GM15510 (cell line): Measurements from ENCODE around the gene LRRC7.

Source experiments
- POLR2A ChIP-seq: IDR thresholded peaks from 3 replicates; pipeline ENCODE4 v1.6.1; 2011; ENCODE audit warnings: borderline replicate concordance; ENCODE audit not compliant: insufficient read length; ENCODE audit errors: extremely low read depth

The LRRC7 gene

GRCh38 chr1:69985376-69985775, 417.7 kb downstream of the LRRC7 start:
- TF ChIP-seq POLR2A: no peak

- TF ChIP-seq POLR2A: no peak
Observed at GRCh38 chr1:69985901-69986439, 418.2 kb downstream of the LRRC7 start.

- TF ChIP-seq POLR2A: no peak
Observed at GRCh38 chr1:69987881-69988280, 420.2 kb downstream of the LRRC7 start.

- no peak for TF ChIP-seq POLR2A
Observed at GRCh38 chr1:69991644-69992043, 423.9 kb downstream of the LRRC7 start.

GRCh38 chr1:69992594-69992993, 424.9 kb downstream of the LRRC7 start:
- TF ChIP-seq POLR2A: no peak

- TF ChIP-seq POLR2A: no peak
Observed at GRCh38 chr1:69993810-69994209, 426.1 kb downstream of the LRRC7 start.

GRCh38 chr1:69994241-69994640, 426.5 kb downstream of the LRRC7 start:
- no peak for TF ChIP-seq POLR2A

- no peak for TF ChIP-seq POLR2A
Observed at GRCh38 chr1:69998847-69999246, 431.1 kb downstream of the LRRC7 start.

GRCh38 chr1:70003211-70003908, 435.6 kb downstream of the LRRC7 start:
- no peak for TF ChIP-seq POLR2A

GRCh38 chr1:70005386-70006034, 437.8 kb downstream of the LRRC7 start:
- TF ChIP-seq POLR2A: no peak

GRCh38 chr1:70008660-70009059, 440.9 kb downstream of the LRRC7 start:
- TF ChIP-seq POLR2A: no peak

- TF ChIP-seq POLR2A: no peak
Observed at GRCh38 chr1:70017770-70018169, 450.0 kb downstream of the LRRC7 start.

- TF ChIP-seq POLR2A: no peak
Observed at GRCh38 chr1:70024272-70024671, 456.6 kb downstream of the LRRC7 start.

- TF ChIP-seq POLR2A: no peak
Observed at GRCh38 chr1:70025052-70025451, 457.3 kb downstream of the LRRC7 start.

- no peak for TF ChIP-seq POLR2A
Observed at GRCh38 chr1:70025846-70026245, 458.1 kb downstream of the LRRC7 start.

GRCh38 chr1:70033266-70033873, 465.6 kb downstream of the LRRC7 start:
- no peak for TF ChIP-seq POLR2A

GRCh38 chr1:70033936-70034335, 466.2 kb downstream of the LRRC7 start:
- no peak for TF ChIP-seq POLR2A

- TF ChIP-seq POLR2A: no peak
Observed at GRCh38 chr1:70034403-70034802, 466.7 kb downstream of the LRRC7 start.
